Endothelial cell of umbilical vein (primary cell): ENCODE results near the gene RAB35. TPM values are rescaled to one million over a fixed set of nuclear protein-coding genes. Genes with fewer than 3 reads are reported as not detected.

ENCODE experiments used
- BruUV-seq: library from RNA; stranded (reverse); fragments of 400-500 nt; replicated peaks from 2 replicates; lab custom pipeline; 2021; lab: Mats Ljungman, UMichigan
- CTCF ChIA-PET: fragments of 300-600, 350-600 bp; sonication (Branson Sonifier 250); formaldehyde crosslinking; loops from one replicate; lab custom pipeline; 2021; ENCODE audit warnings: antibody characterized with exemption, inconsistent platforms; lab: Charles Lee
- POLR2A ChIA-PET: fragments of 300-600, 350-600 bp; sonication (Branson Sonifier 250); formaldehyde crosslinking; loops from one replicate; lab custom pipeline; 2021; ENCODE audit warnings: antibody characterized with exemption, inconsistent platforms; lab: Charles Lee
- DNase-seq: peaks from one replicate; pipeline ENCODE4 v3.0.0-alpha.2; 2011; ENCODE audit warnings: low read depth, low spot score
- FAIRE-seq: peaks from 2 replicates; lab custom pipeline; 2011; peaks lifted over from hg19 to GRCh38; lab: Jason Lieb, UNC
- H2AFZ ChIP-seq: 2 replicates; pipeline ENCODE4 v1.6.0; 2012; ENCODE audit warnings: low read depth, low read length, control low read depth, inconsistent platforms
- H3K27ac ChIP-seq: 2 replicates; pipeline ENCODE4 v1.5.1; 2011; ENCODE audit warnings: low read depth, mild to moderate bottlenecking, control low read depth, low read length, moderate library complexity; ENCODE audit not compliant: insufficient read depth
- H3K27me3 ChIP-seq, 2 experiments: 2 replicates each; pipeline versions ENCODE4 v1.6.0 to v1.6.1; 2011; ENCODE audit warnings: low read length in 2 of 2, mixed read lengths in 1 of 2; ENCODE audit not compliant: control insufficient read depth in 2 of 2, insufficient read depth in 2 of 2
- H3K36me3 ChIP-seq, 2 experiments: 2 replicates in 1 of 2; 3 replicates in 1 of 2; pipeline ENCODE4 v1.5.1; 2011; ENCODE audit warnings: low read length in 2 of 2, mild to moderate bottlenecking in 1 of 2, moderate library complexity in 1 of 2; ENCODE audit not compliant: control insufficient read depth in 2 of 2, insufficient read depth in 2 of 2; ENCODE audit errors: extremely low read depth in 1 of 2
- H3K4me1 ChIP-seq: 3 replicates; pipeline ENCODE4 v1.5.1; 2011; ENCODE audit warnings: mild to moderate bottlenecking, low read length; ENCODE audit not compliant: control insufficient read depth, insufficient read depth; ENCODE audit errors: extremely low read depth
- H3K4me2 ChIP-seq: 2 replicates; pipeline ENCODE4 v1.6.1; 2011; ENCODE audit warnings: low read length, control low read depth, mixed read lengths; ENCODE audit not compliant: insufficient read depth
- H3K4me3 ChIP-seq, 3 experiments: fragments of 200-600 bp in 1 of 3; sonication (generic), shearing (Covaris generic) in 1 of 3; replicated peaks in 1 of 3; 2 replicates each; pipeline ENCODE4 v1.5.1; 2011 to 2016; ENCODE audit warnings: control low read depth in 3 of 3, low read length in 3 of 3, mild to moderate bottlenecking in 2 of 3, inconsistent platforms in 1 of 3, low read depth in 1 of 3, moderate library complexity in 1 of 3; ENCODE audit not compliant: insufficient read depth in 1 of 3
- H3K79me2 ChIP-seq: 2 replicates; pipeline ENCODE4 v1.6.0; 2012; ENCODE audit warnings: low read length, inconsistent platforms; ENCODE audit not compliant: control insufficient read depth, insufficient read depth
- H3K9ac ChIP-seq: replicated peaks from 2 replicates; pipeline ENCODE3; 2011; ENCODE audit warnings: low read length, control low read depth; ENCODE audit not compliant: insufficient read depth; ENCODE audit errors: extremely low read depth
- H3K9me1 ChIP-seq: replicated peaks from 3 replicates; pipeline ENCODE4 v1.6.0; 2011; ENCODE audit warnings: mild to moderate bottlenecking, low read length; ENCODE audit not compliant: control insufficient read depth, insufficient read depth; ENCODE audit errors: extremely low read depth
- H3K9me3 ChIP-seq: replicated peaks from 2 replicates; pipeline ENCODE4 v1.5.1; 2012; ENCODE audit warnings: low read length, inconsistent platforms; ENCODE audit not compliant: control insufficient read depth, insufficient read depth
- H4K20me1 ChIP-seq: replicated peaks from 2 replicates; pipeline ENCODE3; 2011; ENCODE audit warnings: mild to moderate bottlenecking, low read length; ENCODE audit not compliant: control insufficient read depth, insufficient read depth; ENCODE audit errors: extremely low read depth
- EZH2 ChIP-seq: IDR thresholded peaks from 2 replicates; pipeline ENCODE4 v1.6.1; 2012; ENCODE audit warnings: borderline replicate concordance, low read depth, mild to moderate bottlenecking, moderate library complexity, low read length, inconsistent platforms; ENCODE audit not compliant: severe bottlenecking
- FOS ChIP-seq: IDR thresholded peaks from 2 replicates; pipeline ENCODE4 v1.6.1; 2011; ENCODE audit warnings: mild to moderate bottlenecking, low read length, moderate library complexity, borderline replicate concordance; ENCODE audit not compliant: insufficient read depth
- GATA2 ChIP-seq: IDR thresholded peaks from 2 replicates; pipeline ENCODE4 v1.7.0; 2011; ENCODE audit warnings: low read depth, mild to moderate bottlenecking, moderate library complexity, mixed read lengths, low read length; ENCODE audit not compliant: insufficient read length, insufficient read depth
- JUN ChIP-seq: IDR thresholded peaks from 2 replicates; pipeline ENCODE4 v1.6.1; 2011; ENCODE audit warnings: borderline replicate concordance, low read depth; ENCODE audit not compliant: insufficient read length, insufficient read depth
- MYC ChIP-seq: IDR thresholded peaks from one replicate; pipeline ENCODE4 v1.6.1; 2011; ENCODE audit warnings: mild to moderate bottlenecking, low read depth, low read length
- POLR2A ChIP-seq: IDR thresholded peaks from 2 replicates; pipeline ENCODE4 v1.6.1; 2012; ENCODE audit warnings: low read depth, mild to moderate bottlenecking, control low read depth, low read length
- POLR2AphosphoS5 ChIP-seq: IDR thresholded peaks from 2 replicates; pipeline ENCODE4 v1.6.1; 2012; ENCODE audit warnings: low read depth, mild to moderate bottlenecking, control low read depth, low read length, moderate library complexity; ENCODE audit not compliant: insufficient read depth
- dilution Hi-C: fragments of 300-500 bp; cut with MboI; formaldehyde crosslinking; loops from one replicate; pipeline ENCODE4 v1.15.0; 2019; ENCODE audit warnings: low sequenced_read_pairs; ENCODE audit not compliant: extremely low pct_ligation_motif_present
- intact Hi-C: fragments of 100-400 bp; cut with micrococcal nuclease; formaldehyde crosslinking; loops from one replicate; pipeline ENCODE4 v1.10.0; 2022
- polyA plus RNA-seq, 4 experiments: library from polyadenylated mRNA; depleted of rRNA in 3 of 4; stranded (reverse) in 3 of 4; unstranded in 1 of 4; fragments of >200 nt; gene quantifications; 2 replicates each; pipeline versions ENCODE4 v1.2.1 to v1.2.3, GENCODE V29; 2011 to 2012; ENCODE audit warnings: missing spikeins in 1 of 4
- total RNA-seq: library from RNA; stranded (reverse); gene quantifications from 2 replicates; pipeline ENCODE4 v1.2.3, GENCODE V29; 2021
- TF ChIP-seq, protein P1 (sequence below), 2 donors: IDR thresholded peaks; 1 replicate in 1 of 2; 2 replicates in 1 of 2; pipeline ENCODE4 v1.5.1; 2011; ENCODE audit warnings: low read length in 2 of 2, mild to moderate bottlenecking in 2 of 2, moderate library complexity in 2 of 2, control low read depth in 1 of 2, inconsistent platforms in 1 of 2, low read depth in 1 of 2; ENCODE audit not compliant: insufficient read depth in 1 of 2; ENCODE audit errors: extremely low read depth in 1 of 2
- TF ChIP-seq, protein P2 (sequence below): IDR thresholded peaks from 2 replicates; pipeline ENCODE4 v1.6.1; 2011; ENCODE audit not compliant: insufficient read depth, insufficient read length

The RAB35 gene
- total and polyA plus RNA-seq, 2 donors (not counting 3 experiments of a cell fraction or from before 2014, with no cell fraction given), result 70.5 to 80.3 TPM

GRCh38 chr12:120064054-120064940 lies 52.3 kb downstream of the RAB35 start:
- Histone ChIP-seq H3K36me3 (no peaks in the 10 kb centered on the region), H4K20me1 (no peaks in the 10 kb centered on the region), H3K79me2 (no peaks in the 10 kb centered on the region), H3K4me3 (no peak overlapping the region), H3K9me1 (no peaks in the 10 kb centered on the region), H3K4me1 (no peaks in the 10 kb centered on the region), H2AFZ (no peak overlapping the region), H3K27me3 (peaks cover 32 to 47% of the 10 kb centered on the region in 2 experiments), H3K4me2 (no peak overlapping the region), H3K9ac (no peak overlapping the region), H3K9me3 (no peaks in the 10 kb centered on the region), H3K27ac (no peak overlapping the region)
- dilution Hi-C loops, result no loop called here
- BruUV-seq, result no TSS peak
- ChIA-PET POLR2A (no interaction called here), CTCF (interaction anchor here (1.1 kb wide), 1 partner anchor 9 kb away, joined by 3 read pairs; no protein-coding TSS in a partner anchor)
- FAIRE-seq (no peak), DNase-seq (no peak)
- TF ChIP-seq JUN, result no peak
- no peak for TF ChIP-seq POLR2A
- no peak for TF ChIP-seq EZH2
- TF ChIP-seq, protein P1, sequence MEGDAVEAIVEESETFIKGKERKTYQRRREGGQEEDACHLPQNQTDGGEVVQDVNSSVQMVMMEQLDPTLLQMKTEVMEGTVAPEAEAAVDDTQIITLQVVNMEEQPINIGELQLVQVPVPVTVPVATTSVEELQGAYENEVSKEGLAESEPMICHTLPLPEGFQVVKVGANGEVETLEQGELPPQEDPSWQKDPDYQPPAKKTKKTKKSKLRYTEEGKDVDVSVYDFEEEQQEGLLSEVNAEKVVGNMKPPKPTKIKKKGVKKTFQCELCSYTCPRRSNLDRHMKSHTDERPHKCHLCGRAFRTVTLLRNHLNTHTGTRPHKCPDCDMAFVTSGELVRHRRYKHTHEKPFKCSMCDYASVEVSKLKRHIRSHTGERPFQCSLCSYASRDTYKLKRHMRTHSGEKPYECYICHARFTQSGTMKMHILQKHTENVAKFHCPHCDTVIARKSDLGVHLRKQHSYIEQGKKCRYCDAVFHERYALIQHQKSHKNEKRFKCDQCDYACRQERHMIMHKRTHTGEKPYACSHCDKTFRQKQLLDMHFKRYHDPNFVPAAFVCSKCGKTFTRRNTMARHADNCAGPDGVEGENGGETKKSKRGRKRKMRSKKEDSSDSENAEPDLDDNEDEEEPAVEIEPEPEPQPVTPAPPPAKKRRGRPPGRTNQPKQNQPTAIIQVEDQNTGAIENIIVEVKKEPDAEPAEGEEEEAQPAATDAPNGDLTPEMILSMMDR (IDR thresholded peaks at IDR 0.05; ENCODE audit: extremely low read depth in 1 of 2, insufficient read depth in 1 of 2, low read depth in 1 of 2, low read length in 2 of 2), result no peak
- no peak for TF ChIP-seq FOS
- TF ChIP-seq GATA2, result no peak
- TF ChIP-seq POLR2AphosphoS5, result no peak
- no peak for TF ChIP-seq MYC
- TF ChIP-seq, protein P2, sequence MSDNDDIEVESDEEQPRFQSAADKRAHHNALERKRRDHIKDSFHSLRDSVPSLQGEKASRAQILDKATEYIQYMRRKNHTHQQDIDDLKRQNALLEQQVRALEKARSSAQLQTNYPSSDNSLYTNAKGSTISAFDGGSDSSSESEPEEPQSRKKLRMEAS, result no peak
- intact Hi-C loops, result no loop called here
